ENCODE measurements around the gene DMKN. TPM values are rescaled to one million over a fixed set of nuclear protein-coding genes. Genes with fewer than 3 reads are reported as not detected.

The DMKN gene
- total and polyA plus RNA-seq, 10 donors, result 2.5 to 17.9 (median 6.7) TPM

GRCh38 chr19:35460608-35461007 is 52.8 kb downstream of the DMKN start:
- H3K4me1 ChIP-seq, result peaks cover 49 to 86% (median 77%) of the 10 kb centered on the region in 6 donors
- no peak for DNase-seq
- 60 to 81% (median 65%) methylated on average over 10 of the region's 10 CpGs for WGBS, 5 donors
- H3K4me3 ChIP-seq, result no peak overlapping the region
- intact Hi-C loops (cut with DNase I; ENCODE audit: low total_unique reads), result no loop called here
- H3K27ac ChIP-seq, result peak overlapping the region in 4 of 8 donors; percentile 38 to 86 (median 81)
- H3K36me3 ChIP-seq, result no peaks in the 10 kb centered on the region
- peaks cover 0 to 6% (median 0%) of the 10 kb centered on the region in 7 donors for H3K27me3 ChIP-seq (replicated peaks in 1 of 7)
- H3K9me3 ChIP-seq, result no peaks in the 10 kb centered on the region
- TF ChIP-seq POLR2A (IDR thresholded peaks at IDR 0.05), result no peak
- no peak for TF ChIP-seq POLR2AphosphoS5 (IDR thresholded peaks at IDR 0.05)
- no peak for TF ChIP-seq CTCF (IDR thresholded peaks at IDR 0.05 in 8 of 11, conservative IDR thresholded peaks at IDR 0.05 in 3 of 11)

GRCh38 chr19:35459414-35460082 is 53.9 kb downstream of the DMKN start:
- TF ChIP-seq POLR2A (IDR thresholded peaks at IDR 0.05) (no peak), CTCF (IDR thresholded peaks at IDR 0.05 in 8 of 11, conservative IDR thresholded peaks at IDR 0.05 in 3 of 11) (no peak), POLR2AphosphoS5 (IDR thresholded peaks at IDR 0.05) (peak; percentile 47 to 74 (median 63))
- Histone ChIP-seq H3K4me3 (peak overlapping the region in 1 of 8 donors; percentile 38), H3K9me3 (no peaks in the 10 kb centered on the region), H3K36me3 (no peaks in the 10 kb centered on the region), H3K27ac (peak overlapping the region in 7 of 8 donors; percentile 57 to 86 (median 70)), H3K4me1 (peaks cover 52 to 93% (median 80%) of the 10 kb centered on the region in 6 donors), H3K27me3 (replicated peaks in 1 of 7) (peaks cover 0 to 5% (median 0%) of the 10 kb centered on the region in 7 donors)
- intact Hi-C loops (cut with DNase I; ENCODE audit: low total_unique reads), result no loop called here
- peak; percentile 80 for DNase-seq
- 43 to 61% (median 51%) methylated on average over 14 of the region's 14 CpGs for WGBS, 5 donors

GRCh38 chr19:35458731-35459391 is 54.6 kb downstream of the DMKN start:
- Histone ChIP-seq H3K4me3 (peak overlapping the region in 1 of 8 donors; percentile 38), H3K9me3 (no peaks in the 10 kb centered on the region), H3K4me1 (peaks cover 52 to 89% (median 79%) of the 10 kb centered on the region in 6 donors), H3K36me3 (no peaks in the 10 kb centered on the region), H3K27me3 (replicated peaks in 1 of 7) (peaks cover 0 to 4% (median 0%) of the 10 kb centered on the region in 7 donors), H3K27ac (peak overlapping the region in 7 of 8 donors; percentile 57 to 86 (median 70))
- TF ChIP-seq CTCF (IDR thresholded peaks at IDR 0.05 in 8 of 11, conservative IDR thresholded peaks at IDR 0.05 in 3 of 11), result no peak
- TF ChIP-seq POLR2A (IDR thresholded peaks at IDR 0.05), result no peak
- intact Hi-C loops (cut with DNase I; ENCODE audit: low total_unique reads), result no loop called here
- peak; percentile 86 for DNase-seq
- 16 to 24% (median 21%) methylated on average over 9 to 10 of the region's 10 CpGs for WGBS, 5 donors

- H3K4me1 ChIP-seq, result peaks cover 46 to 82% (median 72%) of the 10 kb centered on the region in 6 donors
- 59 to 81% (median 71%) methylated on average over 1 of the region's 1 CpG for WGBS, 5 donors
- no peaks in the 10 kb centered on the region for H3K36me3 ChIP-seq
- TF ChIP-seq CTCF (IDR thresholded peaks at IDR 0.05 in 8 of 11, conservative IDR thresholded peaks at IDR 0.05 in 3 of 11) (no peak), POLR2AphosphoS5 (IDR thresholded peaks at IDR 0.05) (no peak), POLR2A (IDR thresholded peaks at IDR 0.05) (no peak)
- DNase-seq, result no peak
- H3K9me3 ChIP-seq, result no peaks in the 10 kb centered on the region
- intact Hi-C loops (cut with DNase I; ENCODE audit: low total_unique reads), result no loop called here
- H3K27ac ChIP-seq, result peak overlapping the region in 4 of 8 donors; percentile 70 to 86 (median 81)
- no peak overlapping the region for H3K4me3 ChIP-seq
- peaks cover 0 to 6% (median 0%) of the 10 kb centered on the region in 7 donors for H3K27me3 ChIP-seq (replicated peaks in 1 of 7)
These were observed 55.3 kb downstream of the DMKN start for GRCh38 chr19:35458192-35458591.

All from spleen (tissue), 11 donors.